GM21423 (cell line): ENCODE results near the gene CBY1.
"Not testable (repeated sequence)": the region's sequence is repeated elsewhere in the genome, so short reads cannot be mapped to it uniquely, and the experiment has no call there.

Experiments
- ATAC-seq: cut with Tn5 transposase; IDR thresholded peaks from one replicate; pipeline ENCODE4 v1.9.1; 2021; ENCODE audit warnings: mild to moderate bottlenecking, moderate library complexity; ENCODE audit not compliant: unreplicated experiment

Gene CBY1

GRCh38 chr22:38656256-38657044, at the start of gene CBY1, which contains the start of gene FAM227A:
CBY1 (plus strand) TSS chr22:38656638; CDS start chr22:38668055, 11,417 bp downstream.
FAM227A (minus strand) TSS chr22:38656392; CDS start chr22:38650168, 6,224 bp downstream.
- ATAC-seq = peak; percentile 74

DNA sequence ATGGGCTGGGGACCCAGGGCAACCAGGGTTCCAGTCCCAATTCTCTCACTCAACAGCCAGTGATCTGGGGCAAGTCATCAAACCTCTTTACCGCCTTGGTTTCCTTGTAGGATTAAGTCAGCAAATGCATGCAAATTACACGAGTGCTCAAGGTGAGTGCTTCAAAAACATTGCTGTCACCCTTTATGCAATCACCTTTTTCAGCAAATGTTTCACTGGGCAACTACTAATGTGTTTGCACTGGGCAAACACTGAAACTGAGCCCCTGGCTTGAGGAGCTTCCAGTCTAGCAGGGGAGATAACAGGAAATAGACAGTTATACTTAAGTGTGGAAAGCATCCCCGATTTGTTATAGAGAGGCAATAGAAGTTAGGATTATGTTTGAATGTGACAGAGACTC, 48.8 kb upstream of the CBY1 start:
- ATAC-seq = no peak

DNA sequence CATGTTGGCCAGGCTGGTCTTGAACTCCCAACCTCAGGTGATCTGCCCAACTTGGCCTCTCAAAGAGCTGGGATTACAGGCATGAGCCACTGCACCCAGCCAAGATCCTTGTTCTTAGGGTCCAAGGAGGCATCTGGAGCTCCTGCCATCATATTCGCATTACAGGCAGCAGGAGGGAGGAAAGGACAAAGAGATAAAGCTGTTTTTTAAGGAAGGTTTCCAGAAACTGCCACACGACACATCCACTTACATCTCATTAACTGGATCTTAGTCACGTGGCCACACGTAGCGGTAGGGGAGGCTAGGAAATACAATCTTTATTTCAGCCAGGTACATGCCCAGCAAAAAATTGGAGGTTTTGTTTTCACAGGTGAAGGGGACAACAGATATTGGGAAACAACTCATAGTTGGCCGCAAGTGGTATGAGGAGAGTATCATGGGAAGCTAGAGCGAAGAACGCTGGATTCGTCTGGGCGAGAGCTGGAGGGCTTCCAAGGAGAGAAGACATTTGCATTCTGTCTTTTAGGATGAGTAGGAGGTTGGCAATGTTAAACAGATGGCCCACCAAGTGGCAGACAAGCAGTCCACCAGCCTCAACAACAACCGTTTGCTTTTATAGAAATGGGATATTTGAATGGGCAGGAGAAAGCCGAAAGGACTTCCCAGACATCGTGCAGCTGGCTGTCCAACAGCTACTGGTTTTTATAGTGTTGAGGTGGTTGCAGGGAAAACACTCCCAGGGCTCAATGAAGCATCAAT, 47.3 kb upstream of the CBY1 start:
- no peak for ATAC-seq

DNA sequence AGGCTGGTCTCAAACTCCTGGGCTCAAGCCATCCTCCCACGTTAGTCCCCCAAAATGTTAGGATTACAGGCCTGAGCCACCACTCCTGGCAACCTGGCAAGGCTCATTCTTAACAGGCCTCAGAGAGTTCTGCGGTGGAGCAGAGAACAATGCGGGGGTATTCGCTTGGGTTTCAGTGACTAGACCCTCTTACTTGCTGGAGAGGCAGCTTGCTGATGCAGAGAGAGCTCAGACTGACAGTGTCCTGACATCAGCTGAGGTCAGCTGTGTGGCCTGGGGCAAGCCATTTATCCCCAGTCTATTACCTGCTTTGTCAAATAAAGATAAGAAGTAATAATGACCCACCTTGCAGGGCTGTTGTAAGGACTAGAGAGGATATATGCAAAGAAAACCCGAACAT, 46.2 kb upstream of the CBY1 start:
- ATAC-seq = no peak

- ATAC-seq = no peak
Observed at GRCh38 chr22:38611559-38611958, 44.9 kb upstream of the CBY1 start.

GRCh38 chr22:38612217-38613006, 44.0 kb upstream of the CBY1 start:
- ATAC-seq = no peak

DNA sequence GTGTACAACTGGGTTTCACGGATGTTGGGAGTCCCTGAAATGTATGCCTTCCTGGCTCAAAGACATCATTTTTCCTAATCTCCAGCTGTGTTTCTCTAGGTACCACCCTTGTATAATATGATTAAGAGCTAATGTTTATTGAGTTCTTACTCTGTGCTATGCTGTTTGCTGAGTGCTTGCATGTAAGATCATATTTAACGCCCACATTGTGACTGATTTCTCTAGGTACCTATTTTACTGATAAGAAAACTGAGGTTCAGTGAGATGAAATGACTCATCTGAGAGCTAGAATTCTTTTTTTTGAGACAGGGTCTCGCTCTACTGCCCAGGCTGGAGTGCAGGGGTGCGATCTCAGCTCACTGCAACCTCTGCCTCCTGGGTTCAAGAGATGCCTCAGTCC, 42.9 kb upstream of the CBY1 start:
- ATAC-seq = no peak

DNA sequence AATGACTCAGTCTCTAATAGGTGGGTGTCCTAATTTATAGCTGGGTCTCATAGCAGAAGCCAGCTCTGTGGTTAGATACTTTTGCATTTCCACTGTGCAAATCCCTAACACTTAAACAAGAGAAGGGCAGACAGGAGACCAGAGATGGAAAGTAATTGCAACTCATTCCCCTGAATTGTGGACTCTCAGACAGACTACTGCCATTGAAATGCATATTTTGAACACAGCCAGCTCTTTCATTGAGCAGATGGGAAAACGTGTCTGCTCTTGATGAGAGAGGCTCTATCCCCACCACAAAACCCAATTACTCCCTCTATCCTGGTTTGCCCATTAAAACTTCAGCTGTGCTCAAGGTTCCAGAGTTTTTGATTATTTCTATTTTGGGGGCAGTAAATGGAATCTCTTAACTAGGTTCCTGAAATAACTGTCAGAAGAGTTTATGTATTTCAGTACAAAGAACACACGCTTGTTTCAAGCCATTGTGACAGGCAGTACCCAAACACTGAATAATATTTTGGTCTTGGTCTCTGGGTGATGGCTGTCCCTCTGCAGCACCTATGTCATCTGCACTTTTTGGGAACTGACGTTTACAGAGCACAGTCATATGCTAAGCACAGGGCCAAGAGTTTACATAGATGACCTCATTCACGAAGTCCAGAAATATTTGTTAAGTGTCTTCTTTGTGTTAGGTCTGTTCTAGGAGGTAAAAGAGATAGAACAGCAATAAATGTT, 41.9 kb upstream of the CBY1 start:
- no peak for ATAC-seq

GRCh38 chr22:38615064-38615405, 41.4 kb upstream of the CBY1 start:
- ATAC-seq = not testable (repeated sequence)

GRCh38 chr22:38618258-38618657, 38.2 kb upstream of the CBY1 start:
- ATAC-seq = no peak

- ATAC-seq = no peak
Observed at GRCh38 chr22:38618682-38619081, 37.8 kb upstream of the CBY1 start.

DNA sequence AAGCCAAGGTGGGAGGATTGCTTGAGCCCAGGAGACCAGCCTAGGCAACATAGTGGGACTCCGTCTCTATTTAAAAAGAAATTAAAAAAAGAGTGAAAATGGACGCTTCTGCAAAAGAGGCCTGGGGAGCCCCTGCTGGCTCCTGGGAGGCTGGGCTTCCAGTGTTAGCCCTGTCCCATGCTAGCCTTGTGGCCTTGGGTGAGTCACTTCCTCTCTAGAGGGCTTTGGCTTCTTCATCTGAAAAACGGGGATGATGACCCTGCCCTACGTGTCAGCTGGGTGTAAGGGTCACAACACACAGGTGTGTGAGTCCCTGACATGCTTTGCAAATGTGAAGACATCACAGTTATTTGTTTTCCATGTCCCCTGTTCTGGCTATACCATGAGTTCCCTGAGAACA, 33.1 kb upstream of the CBY1 start:
- ATAC-seq = no peak

DNA sequence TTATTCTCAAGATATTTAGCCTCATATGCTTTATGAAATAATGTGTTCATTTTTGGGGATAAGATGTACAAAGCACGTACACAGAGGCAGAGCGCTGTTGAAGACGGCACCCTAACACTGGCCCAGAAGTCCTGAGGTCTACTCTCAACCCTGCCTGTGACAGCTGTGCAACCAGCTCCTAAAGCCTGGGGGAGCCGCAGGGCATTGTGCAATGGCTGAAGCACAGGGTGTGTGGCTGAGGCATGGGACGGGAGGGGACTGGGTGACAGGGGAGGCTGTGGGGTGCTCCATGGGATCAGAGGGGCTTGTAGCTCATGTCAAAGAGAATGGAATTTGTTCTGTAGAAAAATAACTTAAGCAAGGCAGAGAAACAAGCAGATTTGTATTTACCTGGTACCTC, 28.0 kb upstream of the CBY1 start:
- no peak for ATAC-seq

DNA sequence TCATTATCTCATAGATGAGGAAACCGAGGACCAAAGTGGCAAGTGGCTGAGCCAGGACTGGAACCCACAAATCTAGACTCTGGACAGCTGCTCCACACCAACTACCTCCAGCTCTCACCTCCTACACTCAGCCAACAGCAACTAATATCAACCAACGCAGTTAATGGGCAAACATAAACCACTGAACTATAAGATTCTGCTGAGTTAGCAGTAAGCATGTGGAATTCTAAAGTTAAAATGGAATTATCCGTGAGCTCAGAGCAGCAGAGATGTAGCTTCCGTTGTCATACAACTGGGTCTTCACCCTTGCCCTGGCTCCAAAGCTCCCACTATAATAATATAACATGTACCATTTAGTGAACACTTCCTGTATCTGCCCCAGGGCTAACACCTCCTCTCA, 27.3 kb upstream of the CBY1 start:
- no peak for ATAC-seq

DNA sequence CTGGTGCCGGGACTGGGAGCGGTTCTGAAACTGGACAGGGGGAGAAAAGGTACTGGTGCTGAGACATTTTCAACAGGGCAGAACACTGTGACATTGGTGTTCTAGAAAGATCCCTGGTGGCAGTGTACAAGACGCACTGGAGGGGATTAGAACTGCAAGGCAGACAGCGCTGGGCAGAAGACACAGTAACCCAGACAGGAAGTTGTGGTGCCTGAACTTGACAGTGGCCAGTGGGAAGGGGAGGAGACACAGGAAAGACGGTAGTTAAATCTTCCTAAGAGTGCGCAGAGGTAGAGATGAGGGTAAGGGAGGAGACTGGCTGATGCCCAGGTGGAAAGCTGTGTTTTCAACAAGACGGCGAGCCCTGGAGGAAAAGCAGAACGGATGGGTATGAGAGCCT, 24.7 kb upstream of the CBY1 start:
- no peak for ATAC-seq

DNA sequence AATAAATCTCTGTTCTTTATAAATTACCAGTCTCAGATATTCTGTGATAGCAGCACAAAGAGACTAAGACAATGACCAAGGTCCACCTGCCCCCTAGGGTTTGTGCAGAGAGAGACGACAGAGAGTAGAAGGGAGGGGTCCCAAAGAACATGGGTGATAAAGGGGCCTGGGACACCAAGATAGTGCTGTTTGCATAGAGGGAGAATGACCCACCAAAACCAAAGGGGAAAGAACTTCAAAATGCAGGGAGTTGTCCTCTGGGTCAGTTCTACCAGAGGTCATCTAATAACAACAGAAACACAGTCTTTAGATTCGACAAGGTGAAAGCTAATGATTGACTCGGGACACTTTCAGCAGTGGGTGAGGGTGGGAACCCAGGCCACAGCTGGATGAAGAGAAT, 23.9 kb upstream of the CBY1 start:
- ATAC-seq = no peak

DNA sequence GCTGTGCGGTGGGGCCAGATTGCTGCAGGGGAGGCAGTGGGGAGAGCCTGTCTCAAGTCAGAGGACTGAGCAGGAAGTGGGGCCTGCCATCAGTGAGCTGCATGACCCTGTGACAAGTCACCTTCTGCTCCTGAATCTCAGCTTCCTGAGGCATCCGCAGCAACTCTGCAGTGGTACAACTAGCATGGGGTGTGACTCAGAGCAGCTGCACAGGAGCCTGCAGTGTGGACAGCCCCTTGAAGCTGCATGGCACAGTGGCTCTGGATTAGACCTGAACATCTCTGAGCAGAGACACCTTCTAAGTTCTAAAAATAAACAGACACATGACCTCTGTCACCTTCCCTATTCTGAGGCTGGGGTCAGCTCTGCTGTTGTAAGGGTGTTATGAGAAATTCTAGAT, 18.2 kb upstream of the CBY1 start:
- ATAC-seq = no peak

DNA sequence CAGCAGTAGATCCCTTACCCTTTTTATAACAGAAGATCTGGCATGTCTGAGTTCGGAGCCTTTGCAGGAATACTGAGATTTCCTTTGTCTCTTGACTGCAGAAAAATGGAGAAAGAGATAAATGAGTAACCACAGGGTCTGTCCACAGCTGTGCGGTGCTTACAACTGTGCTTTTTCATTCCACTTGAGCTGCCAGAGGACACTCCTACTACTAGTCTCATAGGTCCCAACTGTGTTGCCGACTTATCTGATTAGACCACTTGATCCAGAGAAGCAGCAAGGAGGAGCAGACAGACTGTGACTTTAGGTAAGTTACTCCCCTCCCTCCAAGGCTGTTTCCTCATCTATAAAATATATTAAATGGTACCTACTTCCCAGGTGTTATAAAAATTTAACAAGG, 17.7 kb upstream of the CBY1 start:
- no peak for ATAC-seq

DNA sequence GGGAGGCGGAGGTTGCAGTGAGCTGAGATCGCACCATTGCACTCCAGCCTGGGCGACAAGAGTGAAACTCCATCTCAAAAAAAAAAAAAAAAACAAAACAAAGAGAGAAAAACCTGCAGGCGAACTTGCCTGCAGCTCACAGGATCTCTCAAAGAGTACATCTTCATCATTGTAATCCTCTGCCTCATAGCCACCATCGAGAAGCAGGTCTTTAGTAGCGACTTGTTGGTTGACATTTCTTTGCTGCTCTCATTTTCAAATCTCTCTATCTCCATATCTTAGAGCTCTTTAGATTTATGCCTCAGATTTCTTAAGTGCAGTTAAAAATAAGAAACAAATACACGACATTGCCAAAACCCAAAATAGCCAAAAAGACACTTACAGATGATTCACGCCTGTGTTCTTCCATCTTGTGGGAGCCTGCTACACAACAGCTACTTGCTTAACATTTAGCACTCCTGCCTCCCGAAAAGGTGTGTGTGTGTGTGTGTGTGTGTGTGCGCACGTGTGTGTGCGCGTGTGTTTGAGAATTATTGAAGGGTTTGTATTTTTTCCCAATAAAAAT, 14.9 kb upstream of the CBY1 start:
- ATAC-seq = no peak

DNA sequence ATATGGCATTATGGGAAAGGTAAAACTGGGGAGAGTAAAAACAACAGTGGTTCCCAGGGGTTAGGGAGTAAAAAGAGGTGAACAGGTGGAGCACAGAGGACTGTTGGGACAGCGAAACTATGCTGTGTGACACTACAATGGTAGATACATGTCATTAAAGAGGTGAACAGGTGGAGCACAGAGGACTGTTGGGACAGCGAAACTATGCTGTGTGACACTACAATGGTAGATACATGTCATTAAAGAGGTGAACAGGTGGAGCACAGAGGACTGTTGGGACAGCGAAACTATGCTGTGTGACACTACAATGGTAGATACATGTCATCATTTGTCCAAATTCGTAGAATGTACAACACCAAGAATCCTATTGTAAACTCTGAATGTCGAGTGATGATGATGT, 12.2 kb upstream of the CBY1 start:
- not testable (repeated sequence) for ATAC-seq

GRCh38 chr22:38645430-38645829, 11.0 kb upstream of the CBY1 start:
- ATAC-seq = no peak
